Esophagus (tissue), 2 donors: ENCODE measurements around the gene ARHGAP19. TPM values are rescaled to one million over a fixed set of nuclear protein-coding genes. Genes with fewer than 3 reads are reported as not detected.

Source experiments
- H3K27ac ChIP-seq, 2 donors: one replicate each; pipeline ENCODE4 v1.5.1; 2013; ENCODE audit warnings: low read depth in 2 of 2, mild to moderate bottlenecking in 2 of 2, inconsistent platforms in 1 of 2, low read length in 1 of 2, moderate library complexity in 1 of 2
- H3K27me3 ChIP-seq, 2 donors: one replicate each; pipeline ENCODE4 v1.6.1; 2013; ENCODE audit warnings: low read length in 2 of 2, control low read depth in 1 of 2, mild to moderate bottlenecking in 1 of 2; ENCODE audit not compliant: insufficient read depth in 2 of 2, control insufficient read depth in 1 of 2
- H3K36me3 ChIP-seq, 2 donors: one replicate each; pipeline ENCODE4 v1.6.1; 2013; ENCODE audit warnings: low read length in 1 of 2; ENCODE audit not compliant: control insufficient read depth in 2 of 2, insufficient read depth in 2 of 2
- H3K4me1 ChIP-seq, 2 donors: one replicate each; pipeline ENCODE4 v1.6.1; 2013; ENCODE audit warnings: low read length in 1 of 2; ENCODE audit not compliant: control insufficient read depth in 2 of 2, insufficient read depth in 2 of 2
- H3K4me3 ChIP-seq, 2 donors: one replicate each; pipeline ENCODE4 v1.5.1; 2013; ENCODE audit warnings: low read length in 2 of 2, mild to moderate bottlenecking in 2 of 2, low read depth in 1 of 2, moderate library complexity in 1 of 2
- H3K9me3 ChIP-seq, 2 donors: one replicate each; pipeline ENCODE4 v1.6.1; 2013; ENCODE audit warnings: mild to moderate bottlenecking in 2 of 2, low read depth in 1 of 2, low read length in 1 of 2, moderate library complexity in 1 of 2; ENCODE audit not compliant: control insufficient read depth in 2 of 2, insufficient read depth in 1 of 2
- WGBS, 2 donors: extraction: QIAGEN DNeasy Blood & Tissue Kit; methylation state at CpG; one replicate each; pipeline ENCODE4 v1.1.7; 2013; 5-methylcytosine and 5-hydroxymethylcytosine counted together
- polyA plus RNA-seq, 2 donors: library from polyadenylated mRNA; stranded (reverse); fragments of 200-250 nt; gene quantifications; one replicate each; pipeline ENCODE4 v1.2.3, GENCODE V29; 2013
- donor health status: healthy with polysubstance abuse.
- donor health status: Bipolar disorder and iron deficiency.

Gene ARHGAP19
- polyA plus RNA-seq, 2 donors: 1.5 to 3.4 TPM

GRCh38 chr10:97207131-97207530 is 85.3 kb downstream of the ARHGAP19 start:
- 92% methylated on average over 6 of the region's 6 CpGs for WGBS, 2 donors
- no peak overlapping the region for H3K27ac ChIP-seq

GRCh38 chr10:97204826-97205679 is 87.4 kb downstream of the ARHGAP19 start:
- H3K27ac ChIP-seq: no peak overlapping the region
- H3K36me3 ChIP-seq: no peaks in the 10 kb centered on the region
- no peaks in the 10 kb centered on the region for H3K9me3 ChIP-seq
- no peaks in the 10 kb centered on the region for H3K4me1 ChIP-seq
- 89% methylated on average over 14 of the region's 14 CpGs for WGBS, 2 donors
- H3K4me3 ChIP-seq: no peak overlapping the region
- H3K27me3 ChIP-seq: no peaks in the 10 kb centered on the region

More at GRCh38 chr10:97207131-97207530, 85.3 kb downstream of the ARHGAP19 start:
- Histone ChIP-seq H3K4me3 (no peak overlapping the region), H3K4me1 (no peaks in the 10 kb centered on the region), H3K9me3 (no peaks in the 10 kb centered on the region), H3K36me3 (no peaks in the 10 kb centered on the region), H3K27me3 (no peaks in the 10 kb centered on the region)

GRCh38 chr10:97203220-97203619 is 89.2 kb downstream of the ARHGAP19 start:
- H3K4me1 ChIP-seq: no peaks in the 10 kb centered on the region
- WGBS, 2 donors: 90 to 92% methylated on average over 7 of the region's 7 CpGs
- no peaks in the 10 kb centered on the region for H3K27me3 ChIP-seq

GRCh38 chr10:97200616-97201015 is 91.8 kb downstream of the ARHGAP19 start:
- no peaks in the 10 kb centered on the region for H3K9me3 ChIP-seq
- no peak overlapping the region for H3K27ac ChIP-seq
- no peaks in the 10 kb centered on the region for H3K36me3 ChIP-seq
- WGBS, 2 donors: 45 to 57% methylated on average over 6 of the region's 6 CpGs
- H3K4me1 ChIP-seq: peaks cover 2 to 5% of the 10 kb centered on the region in 2 donors
- H3K27me3 ChIP-seq: no peaks in the 10 kb centered on the region
- H3K4me3 ChIP-seq: no peak overlapping the region

More at GRCh38 chr10:97203220-97203619, 89.2 kb downstream of the ARHGAP19 start:
- H3K36me3 ChIP-seq: no peaks in the 10 kb centered on the region
- H3K9me3 ChIP-seq: no peaks in the 10 kb centered on the region
- H3K27ac ChIP-seq: no peak overlapping the region
- no peak overlapping the region for H3K4me3 ChIP-seq

GRCh38 chr10:97199152-97199551 is 93.3 kb downstream of the ARHGAP19 start:
- Histone ChIP-seq H3K27me3 (peaks cover 0 to 2% of the 10 kb centered on the region in 2 donors), H3K4me1 (peaks cover 4 to 5% of the 10 kb centered on the region in 2 donors), H3K4me3 (no peak overlapping the region), H3K36me3 (no peaks in the 10 kb centered on the region), H3K27ac (no peak overlapping the region), H3K9me3 (no peaks in the 10 kb centered on the region)
- 42 to 49% methylated on average over 3 of the region's 3 CpGs for WGBS, 2 donors

GRCh38 chr10:97197030-97197500 is 95.4 kb downstream of the ARHGAP19 start:
- WGBS, 2 donors: 55 to 68% methylated on average over 7 of the region's 7 CpGs
- H3K36me3 ChIP-seq: no peaks in the 10 kb centered on the region
- peaks cover 0 to 2% of the 10 kb centered on the region in 2 donors for H3K27me3 ChIP-seq
- no peak overlapping the region for H3K4me3 ChIP-seq
- H3K4me1 ChIP-seq: peaks cover 4 to 5% of the 10 kb centered on the region in 2 donors
- H3K27ac ChIP-seq: no peak overlapping the region
- H3K9me3 ChIP-seq: no peaks in the 10 kb centered on the region

GRCh38 chr10:97196223-97197029 is 96.0 kb downstream of the ARHGAP19 start:
- no peak overlapping the region for H3K27ac ChIP-seq
- H3K4me1 ChIP-seq: peaks cover 4 to 5% of the 10 kb centered on the region in 2 donors
- H3K9me3 ChIP-seq: no peaks in the 10 kb centered on the region
- peaks cover 0 to 6% of the 10 kb centered on the region in 2 donors for H3K27me3 ChIP-seq
- peak overlapping the region; percentile 41 to 42 for H3K4me3 ChIP-seq
- 5 to 6% methylated on average over 41 to 56 of the region's 56 CpGs for WGBS, 2 donors
- H3K36me3 ChIP-seq: no peaks in the 10 kb centered on the region

GRCh38 chr10:97195706-97196222 is 96.7 kb downstream of the ARHGAP19 start:
- WGBS, 2 donors: 19% methylated on average over 11 of the region's 11 CpGs
- peak overlapping the region; percentile 41 to 42 for H3K4me3 ChIP-seq
- peaks cover 4 to 5% of the 10 kb centered on the region in 2 donors for H3K4me1 ChIP-seq
- no peaks in the 10 kb centered on the region for H3K36me3 ChIP-seq
- no peaks in the 10 kb centered on the region for H3K9me3 ChIP-seq
- H3K27me3 ChIP-seq: peaks cover 0 to 6% of the 10 kb centered on the region in 2 donors
- H3K27ac ChIP-seq: no peak overlapping the region

GRCh38 chr10:97192952-97193435 is 99.4 kb downstream of the ARHGAP19 start:
- Histone ChIP-seq H3K27ac (no peak overlapping the region), H3K9me3 (no peaks in the 10 kb centered on the region), H3K4me1 (peaks cover 4 to 5% of the 10 kb centered on the region in 2 donors), H3K36me3 (no peaks in the 10 kb centered on the region), H3K4me3 (no peak overlapping the region), H3K27me3 (peaks cover 0 to 6% of the 10 kb centered on the region in 2 donors)
- 93% methylated on average over 5 of the region's 5 CpGs for WGBS, 2 donors
